WI38 (cell line): ENCODE measurements around the gene DDOST.
"Not testable (repeated sequence)": the region's sequence is repeated elsewhere in the genome, so short reads cannot be mapped to it uniquely, and the experiment has no call there.

Experiments
- H3K4me3 ChIP-seq: 2 replicates; pipeline ENCODE4 v1.5.1; 2011; ENCODE audit warnings: low read depth, mild to moderate bottlenecking, control low read depth, low read length
- TF ChIP-seq, protein P1 (sequence below): IDR thresholded peaks from 2 replicates; pipeline ENCODE4 v1.5.1; 2012; ENCODE audit warnings: low read depth, mild to moderate bottlenecking, control low read depth, low read length

DDOST gene

DNA sequence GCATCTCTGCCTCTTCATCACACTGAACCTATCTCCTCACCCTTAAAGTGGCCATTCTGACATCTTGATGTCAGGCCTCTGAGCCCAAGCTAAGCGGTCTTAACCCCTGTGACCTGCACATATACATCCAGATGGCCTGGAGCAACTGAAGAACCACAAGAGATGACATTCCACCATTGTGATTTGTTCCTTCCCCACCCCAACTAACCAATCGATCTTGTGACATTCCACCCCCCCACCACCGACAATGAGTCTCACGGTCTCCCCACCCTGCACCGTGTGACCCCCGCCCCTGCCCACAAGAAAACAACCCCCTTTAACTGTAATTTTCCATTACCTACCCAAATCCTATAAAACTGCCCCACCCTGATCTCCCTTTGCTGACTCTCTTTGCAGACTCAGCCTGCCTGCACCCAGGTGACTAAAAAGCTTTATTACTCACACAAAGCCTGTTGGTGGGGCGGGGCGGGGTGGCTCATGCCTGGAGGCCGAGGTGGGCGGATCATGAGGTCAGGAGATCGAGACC lies 48.9 kb downstream of the DDOST start:
- TF ChIP-seq, protein P1, sequence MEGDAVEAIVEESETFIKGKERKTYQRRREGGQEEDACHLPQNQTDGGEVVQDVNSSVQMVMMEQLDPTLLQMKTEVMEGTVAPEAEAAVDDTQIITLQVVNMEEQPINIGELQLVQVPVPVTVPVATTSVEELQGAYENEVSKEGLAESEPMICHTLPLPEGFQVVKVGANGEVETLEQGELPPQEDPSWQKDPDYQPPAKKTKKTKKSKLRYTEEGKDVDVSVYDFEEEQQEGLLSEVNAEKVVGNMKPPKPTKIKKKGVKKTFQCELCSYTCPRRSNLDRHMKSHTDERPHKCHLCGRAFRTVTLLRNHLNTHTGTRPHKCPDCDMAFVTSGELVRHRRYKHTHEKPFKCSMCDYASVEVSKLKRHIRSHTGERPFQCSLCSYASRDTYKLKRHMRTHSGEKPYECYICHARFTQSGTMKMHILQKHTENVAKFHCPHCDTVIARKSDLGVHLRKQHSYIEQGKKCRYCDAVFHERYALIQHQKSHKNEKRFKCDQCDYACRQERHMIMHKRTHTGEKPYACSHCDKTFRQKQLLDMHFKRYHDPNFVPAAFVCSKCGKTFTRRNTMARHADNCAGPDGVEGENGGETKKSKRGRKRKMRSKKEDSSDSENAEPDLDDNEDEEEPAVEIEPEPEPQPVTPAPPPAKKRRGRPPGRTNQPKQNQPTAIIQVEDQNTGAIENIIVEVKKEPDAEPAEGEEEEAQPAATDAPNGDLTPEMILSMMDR, result no peak
- no peak overlapping the region for H3K4me3 ChIP-seq

DNA sequence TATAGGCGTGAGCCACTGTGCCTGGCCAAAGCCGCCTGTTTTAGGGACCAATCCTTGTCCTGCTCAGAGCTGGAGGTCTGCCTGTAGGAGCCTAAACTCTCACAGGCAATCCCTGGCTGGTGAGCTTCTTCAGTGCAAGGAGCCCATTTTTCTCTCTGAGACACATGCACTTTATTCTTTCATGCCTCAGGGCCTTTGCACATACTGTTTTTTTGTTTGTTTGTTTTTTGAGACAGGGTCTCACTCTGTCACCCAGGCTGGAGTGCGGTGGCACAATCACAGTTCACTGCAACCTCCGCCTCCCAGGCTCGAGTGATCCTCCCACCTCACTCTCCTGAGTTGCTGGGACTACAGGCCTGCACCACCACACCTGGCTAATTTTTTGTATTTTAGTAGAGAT lies 49.5 kb downstream of the DDOST start:
- TF ChIP-seq, protein P1, result no peak
- H3K4me3 ChIP-seq, result no peak overlapping the region

DNA sequence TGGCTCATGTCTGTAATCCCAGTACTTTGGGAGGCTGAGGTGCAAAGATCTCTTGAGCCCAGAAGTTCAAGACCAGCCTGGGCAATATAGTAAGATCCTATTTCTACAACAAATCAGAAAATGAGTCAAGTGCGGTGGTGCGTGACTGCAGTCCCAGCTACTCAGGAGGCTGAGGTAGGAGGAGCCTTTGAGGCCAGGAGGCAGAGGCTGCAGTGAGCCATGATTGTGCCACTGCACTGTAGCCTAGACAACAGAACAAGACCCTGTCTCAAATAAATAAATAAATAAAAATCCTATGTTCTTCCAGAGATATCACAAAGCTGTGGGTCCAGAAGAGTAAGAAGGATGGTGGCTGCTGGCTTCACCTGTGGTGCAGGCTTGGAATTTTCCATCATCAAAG lies 50.2 kb downstream of the DDOST start:
- TF ChIP-seq, protein P1, result no peak
- H3K4me3 ChIP-seq, result no peak overlapping the region

DNA sequence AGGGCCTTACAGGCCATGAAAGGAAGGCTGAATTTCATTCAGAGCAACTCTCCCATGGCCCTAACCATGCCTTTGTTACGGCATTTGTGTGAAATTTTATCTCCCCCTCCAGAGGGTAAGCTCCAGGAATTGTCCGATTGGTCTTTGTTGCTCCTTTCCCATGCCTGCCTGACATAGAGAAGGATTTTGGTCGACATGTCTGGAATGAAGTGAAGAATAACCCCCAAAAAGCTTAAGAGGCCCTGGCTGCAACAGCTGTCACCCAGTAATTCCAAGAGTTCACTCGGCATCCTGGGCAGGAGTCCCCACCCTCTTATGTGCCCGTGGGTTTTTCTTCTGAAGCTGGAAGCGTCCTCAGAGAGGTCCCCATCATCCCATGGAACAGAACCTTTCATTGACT lies 51.6 kb downstream of the DDOST start:
- TF ChIP-seq, protein P1, result no peak
- H3K4me3 ChIP-seq, result no peak overlapping the region

DNA sequence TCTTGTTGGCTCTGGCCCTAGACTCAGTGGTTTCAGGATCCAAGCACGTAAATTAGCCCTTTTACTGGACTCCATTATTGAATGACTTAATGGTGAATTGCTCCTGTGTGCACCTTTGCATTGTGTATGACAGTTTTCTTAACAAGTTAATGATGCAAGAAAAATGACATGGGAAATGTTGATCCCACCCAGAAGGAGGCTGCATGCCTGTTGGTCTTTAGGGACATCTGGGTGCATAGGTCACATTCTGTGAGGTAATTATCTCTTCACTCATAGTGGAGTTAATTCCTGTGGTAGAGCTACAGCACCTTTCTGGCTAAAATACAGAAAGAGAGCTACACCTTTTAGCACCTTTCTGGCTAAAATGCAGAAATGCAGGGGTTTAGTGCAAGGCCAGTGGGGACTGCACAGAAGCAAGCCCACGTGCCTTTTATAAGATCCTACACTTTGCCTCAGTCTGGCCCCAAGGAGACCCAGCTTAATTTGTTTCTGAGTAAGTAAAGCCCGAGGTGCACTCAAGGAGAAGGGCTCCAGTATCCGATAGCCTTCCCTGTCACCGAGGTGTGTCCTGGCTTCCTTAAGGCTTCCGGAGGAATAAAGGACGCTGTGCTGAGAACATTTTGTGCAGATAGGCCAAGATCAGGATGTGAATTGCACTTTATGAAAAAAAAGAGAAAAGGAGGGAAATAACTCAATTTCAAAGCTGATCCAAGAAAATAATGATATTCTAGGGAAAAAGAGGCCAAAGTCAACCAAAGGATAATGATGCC lies 54.2 kb downstream of the DDOST start:
- H3K4me3 ChIP-seq, result not testable (repeated sequence)

DNA sequence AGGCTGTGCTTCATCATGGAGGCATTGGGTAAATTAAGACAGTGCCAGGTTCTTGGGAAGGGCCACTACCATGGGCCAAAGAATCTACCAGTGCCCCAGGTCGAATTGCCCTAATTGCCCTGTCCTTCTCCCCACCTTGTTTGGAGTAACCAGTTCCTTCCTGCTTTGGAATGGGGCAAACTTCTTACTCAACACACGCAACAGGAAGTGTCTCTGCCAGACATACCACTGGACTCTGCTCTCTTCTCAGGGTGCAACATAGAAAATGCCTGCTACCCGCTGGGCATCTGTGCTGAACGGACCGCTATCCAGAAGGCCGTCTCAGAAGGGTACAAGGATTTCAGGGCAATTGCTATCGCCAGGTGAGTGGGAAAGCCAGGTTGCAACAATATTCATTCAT lies 56.5 kb downstream of the DDOST start:
- TF ChIP-seq, protein P1, result no peak

DNA sequence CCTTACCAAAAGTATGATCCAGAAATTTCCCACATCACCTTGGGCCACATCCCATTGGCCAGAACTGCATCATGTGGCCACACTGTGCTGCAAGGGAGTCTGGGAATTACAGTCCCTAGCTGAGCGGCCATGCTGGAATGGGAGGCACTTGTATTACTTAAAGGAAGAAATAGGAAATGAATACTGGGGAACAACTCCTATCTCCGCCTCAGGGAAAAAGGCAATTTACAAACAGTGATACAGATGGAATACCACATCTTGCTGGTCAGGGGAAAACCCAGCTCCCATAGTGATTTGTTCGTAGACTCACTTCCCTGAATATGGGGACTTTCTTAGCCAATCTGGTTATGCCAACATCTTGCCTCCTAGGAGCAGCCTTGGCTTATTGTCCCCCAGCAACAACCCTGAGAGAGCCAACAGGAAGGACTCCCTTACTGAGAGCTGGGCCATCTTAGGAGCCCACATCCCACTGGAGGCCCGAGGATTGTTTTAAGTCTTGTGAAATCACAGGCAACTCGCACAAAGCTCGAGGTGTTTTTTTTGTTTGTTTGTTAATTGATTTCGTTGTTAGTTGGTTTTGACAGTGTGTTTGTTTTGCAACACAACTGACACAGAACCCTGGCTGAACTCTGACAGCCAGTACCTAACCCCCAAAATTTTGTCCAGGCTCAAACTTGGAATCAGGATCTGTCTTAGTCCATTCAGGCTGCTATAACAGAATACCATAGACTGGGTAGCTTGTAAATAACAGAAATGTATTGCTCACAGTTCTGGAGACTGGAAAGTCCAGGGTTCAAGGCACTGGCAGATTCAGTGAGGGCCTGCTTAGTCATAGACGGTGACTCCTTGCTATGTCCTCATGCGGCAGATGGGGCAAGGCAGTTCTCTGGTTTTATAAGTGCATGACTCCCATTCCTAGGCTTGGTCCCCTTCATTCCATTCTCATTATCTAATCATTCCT lies 57.4 kb downstream of the DDOST start:
- no peak overlapping the region for H3K4me3 ChIP-seq
- TF ChIP-seq, protein P1, result no peak

More for the DNA sequence above, 56.5 kb downstream of the DDOST start:
- H3K4me3 ChIP-seq, result no peak overlapping the region
